DOHH2 (cell line): ENCODE results near the gene PSME4.

Experiments used
- H3F3A ChIP-seq: fragments of 200-600 bp; sonication (generic), shearing (Covaris generic); 2 replicates; pipeline ENCODE4 v1.6.0; 2016; ENCODE audit warnings: antibody characterized with exemption, mild to moderate bottlenecking; ENCODE audit not compliant: control insufficient read depth, insufficient read depth
- H3K27ac ChIP-seq: fragments of 200-600 bp; sonication (generic); 2 replicates; pipeline ENCODE4 v1.5.1; 2014; ENCODE audit warnings: low read depth, mild to moderate bottlenecking, low read length, moderate library complexity
- H3K27me3 ChIP-seq: fragments of 200-600 bp; sonication (generic); 2 replicates; pipeline ENCODE4 v1.6.1; 2014; ENCODE audit warnings: mild to moderate bottlenecking, low read length, mixed read lengths; ENCODE audit not compliant: control insufficient read depth
- H3K36me3 ChIP-seq: fragments of 200-600 bp; sonication (generic); 2 replicates; pipeline ENCODE4 v1.6.1; 2014; ENCODE audit warnings: mild to moderate bottlenecking, low read length, moderate library complexity, mixed read lengths; ENCODE audit not compliant: control insufficient read depth
- H3K4me1 ChIP-seq: fragments of 200-600 bp; sonication (generic); 2 replicates; pipeline ENCODE4 v1.6.1; 2014; ENCODE audit warnings: mild to moderate bottlenecking, low read length, mixed read lengths; ENCODE audit not compliant: control insufficient read depth
- H3K4me2 ChIP-seq: fragments of 200-600 bp; sonication (generic); 2 replicates; pipeline ENCODE4 v1.6.0; 2014; ENCODE audit warnings: mild to moderate bottlenecking, low read length, moderate library complexity
- H3K4me3 ChIP-seq: fragments of 200-600 bp; sonication (generic); 2 replicates; pipeline ENCODE4 v1.5.1; 2014; ENCODE audit warnings: mild to moderate bottlenecking, low read length, mixed read lengths
- H3K79me2 ChIP-seq: fragments of 200-600 bp; sonication (generic); 2 replicates; pipeline ENCODE4 v1.6.1; 2014; ENCODE audit warnings: mild to moderate bottlenecking, low read length, mixed read lengths; ENCODE audit not compliant: control insufficient read depth
- H3K9me2 ChIP-seq: fragments of 200-600 bp; sonication (generic); replicated peaks from 2 replicates; pipeline ENCODE4 v1.6.1; 2014; ENCODE audit warnings: mild to moderate bottlenecking, low read length, mixed read lengths; ENCODE audit not compliant: control insufficient read depth
- H3K9me3 ChIP-seq: fragments of 200-600 bp; sonication (generic); 2 replicates; pipeline ENCODE4 v1.6.1; 2014; ENCODE audit warnings: antibody characterized with exemption, low read length, mixed read lengths; ENCODE audit not compliant: control insufficient read depth, insufficient read depth
- H4K20me1 ChIP-seq: fragments of 200-600 bp; sonication (generic); 2 replicates; pipeline ENCODE4 v1.6.0; 2014; ENCODE audit warnings: low read depth, mild to moderate bottlenecking, antibody characterized with exemption, low read length, moderate library complexity; ENCODE audit not compliant: control insufficient read depth, insufficient read depth
- CTCF ChIP-seq: fragments of 200-600 bp; sonication (generic); IDR thresholded peaks from one replicate; pipeline ENCODE4 v1.5.1; 2014; ENCODE audit warnings: antibody characterized with exemption, mild to moderate bottlenecking, low read depth, low read length; ENCODE audit not compliant: poor library complexity, severe bottlenecking
- EZH2phosphoT487 ChIP-seq: fragments of 200-600 bp; sonication (generic); IDR thresholded peaks from 2 replicates; pipeline ENCODE4 v1.6.1; 2017; ENCODE audit warnings: borderline replicate concordance, mild to moderate bottlenecking, antibody characterized with exemption, low read length, moderate library complexity, mixed read lengths

The PSME4 gene

GRCh38 chr2:53896864-53897263 is 73.9 kb downstream of the PSME4 start:
- peaks cover 96% of the 10 kb centered on the region for H3K36me3 ChIP-seq
- no peaks in the 10 kb centered on the region for H3K4me1 ChIP-seq
- H3K79me2 ChIP-seq, result no peaks in the 10 kb centered on the region
- H3K27ac ChIP-seq, result no peak overlapping the region
- H3K4me2 ChIP-seq, result no peak overlapping the region
- H3K9me2 ChIP-seq, result no peaks in the 10 kb centered on the region
- TF ChIP-seq EZH2phosphoT487 (no peak), CTCF (no peak)
- H3F3A ChIP-seq, result 0 out of 2 replicates have a peak, but pooled peaks cover 2% of the 10 kb centered on the region
- H4K20me1 ChIP-seq, result no peaks in the 10 kb centered on the region
- no peak overlapping the region for H3K4me3 ChIP-seq
- no peaks in the 10 kb centered on the region for H3K27me3 ChIP-seq
- H3K9me3 ChIP-seq, result no peaks in the 10 kb centered on the region

GRCh38 chr2:53886406-53887280 is 84.2 kb downstream of the PSME4 start:
- Histone ChIP-seq H3K4me2 (no peak overlapping the region), H4K20me1 (no peaks in the 10 kb centered on the region), H3K79me2 (no peaks in the 10 kb centered on the region), H3K9me2 (no peaks in the 10 kb centered on the region), H3K27ac (no peak overlapping the region), H3K36me3 (peaks cover 87% of the 10 kb centered on the region), H3F3A (0 out of 2 replicates have a peak, but pooled peaks cover 2% of the 10 kb centered on the region), H3K9me3 (no peaks in the 10 kb centered on the region), H3K4me1 (no peaks in the 10 kb centered on the region), H3K4me3 (no peak overlapping the region), H3K27me3 (no peaks in the 10 kb centered on the region)
- no peak for TF ChIP-seq CTCF
- TF ChIP-seq EZH2phosphoT487, result no peak

- Histone ChIP-seq H3K4me2 (no peak overlapping the region), H4K20me1 (no peaks in the 10 kb centered on the region), H3K4me1 (no peaks in the 10 kb centered on the region), H3K36me3 (peaks cover 88% of the 10 kb centered on the region), H3K9me2 (no peaks in the 10 kb centered on the region), H3F3A (0 out of 2 replicates have a peak, but pooled peaks cover 2% of the 10 kb centered on the region), H3K27me3 (no peaks in the 10 kb centered on the region), H3K27ac (no peak overlapping the region), H3K79me2 (no peaks in the 10 kb centered on the region), H3K4me3 (no peak overlapping the region), H3K9me3 (no peaks in the 10 kb centered on the region)
- TF ChIP-seq CTCF (no peak), EZH2phosphoT487 (no peak)
Measured at GRCh38 chr2:53884883-53885282, 85.9 kb downstream of the PSME4 start.
